ENCODE measurements around the gene ISM1.

DNA sequence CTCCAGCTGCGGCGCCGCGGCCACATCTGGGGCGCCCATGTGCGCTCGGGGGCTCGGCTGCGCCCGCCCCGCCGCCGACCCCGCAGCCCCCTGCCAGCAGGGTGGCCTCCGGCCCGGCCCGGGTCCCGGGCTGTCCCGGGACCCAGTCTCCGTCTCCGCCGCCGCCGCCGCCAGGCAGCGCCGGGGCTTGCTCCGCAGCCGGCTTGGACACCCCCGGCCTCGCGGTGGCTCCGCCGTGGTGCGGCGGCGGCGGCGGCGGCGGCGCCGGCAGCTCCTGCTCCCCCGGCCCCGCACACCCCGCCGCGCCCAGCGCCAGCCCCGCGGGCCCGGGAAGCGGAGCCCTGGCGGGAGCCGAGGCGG, 219 bp downstream of the ISM1 start:
- TF ChIP-seq, protein P1, sequence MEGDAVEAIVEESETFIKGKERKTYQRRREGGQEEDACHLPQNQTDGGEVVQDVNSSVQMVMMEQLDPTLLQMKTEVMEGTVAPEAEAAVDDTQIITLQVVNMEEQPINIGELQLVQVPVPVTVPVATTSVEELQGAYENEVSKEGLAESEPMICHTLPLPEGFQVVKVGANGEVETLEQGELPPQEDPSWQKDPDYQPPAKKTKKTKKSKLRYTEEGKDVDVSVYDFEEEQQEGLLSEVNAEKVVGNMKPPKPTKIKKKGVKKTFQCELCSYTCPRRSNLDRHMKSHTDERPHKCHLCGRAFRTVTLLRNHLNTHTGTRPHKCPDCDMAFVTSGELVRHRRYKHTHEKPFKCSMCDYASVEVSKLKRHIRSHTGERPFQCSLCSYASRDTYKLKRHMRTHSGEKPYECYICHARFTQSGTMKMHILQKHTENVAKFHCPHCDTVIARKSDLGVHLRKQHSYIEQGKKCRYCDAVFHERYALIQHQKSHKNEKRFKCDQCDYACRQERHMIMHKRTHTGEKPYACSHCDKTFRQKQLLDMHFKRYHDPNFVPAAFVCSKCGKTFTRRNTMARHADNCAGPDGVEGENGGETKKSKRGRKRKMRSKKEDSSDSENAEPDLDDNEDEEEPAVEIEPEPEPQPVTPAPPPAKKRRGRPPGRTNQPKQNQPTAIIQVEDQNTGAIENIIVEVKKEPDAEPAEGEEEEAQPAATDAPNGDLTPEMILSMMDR (IDR thresholded peaks at IDR 0.05; ENCODE audit: low read depth, low read length, poor library complexity, severe bottlenecking): no peak
- no peak for TF ChIP-seq EZH2phosphoT487 (IDR thresholded peaks at IDR 0.05; ENCODE audit: borderline replicate concordance, low read length)

Measured in DOHH2 (cell line).